Panc1 (cell line): Measurements from ENCODE around the gene UBXN11.

Experiments used
- CTCF ChIP-seq: fragments of 450-650 bp; IDR thresholded peaks from 2 replicates; pipeline ENCODE4 v1.5.1; 2017; ENCODE audit warnings: mild to moderate bottlenecking
- POLR2AphosphoS5 ChIP-seq: IDR thresholded peaks from 2 replicates; pipeline ENCODE4 v1.6.1; 2012; ENCODE audit warnings: mild to moderate bottlenecking, low read depth, low read length, moderate library complexity

GRCh38 chr1:26352338-26352679 lies 45.9 kb upstream of the UBXN11 start:
- TF ChIP-seq CTCF, result no peak
- no peak for TF ChIP-seq POLR2AphosphoS5
